Measurements from ENCODE around the gene GANC. TPM values are rescaled to one million over a fixed set of nuclear protein-coding genes. Genes with fewer than 3 reads are reported as not detected.
"Not testable (repeated sequence)": the region's sequence is repeated elsewhere in the genome, so short reads cannot be mapped to it uniquely, and the experiment has no call there.

Gene GANC
- total and polyA plus RNA-seq, 2 experiments from 2014 or later, result 7.4 to 12.6 TPM

GRCh38 chr15:42335074-42335473, 62.1 kb downstream of the GANC start (continued):
- TF ChIP-seq, protein P1, sequence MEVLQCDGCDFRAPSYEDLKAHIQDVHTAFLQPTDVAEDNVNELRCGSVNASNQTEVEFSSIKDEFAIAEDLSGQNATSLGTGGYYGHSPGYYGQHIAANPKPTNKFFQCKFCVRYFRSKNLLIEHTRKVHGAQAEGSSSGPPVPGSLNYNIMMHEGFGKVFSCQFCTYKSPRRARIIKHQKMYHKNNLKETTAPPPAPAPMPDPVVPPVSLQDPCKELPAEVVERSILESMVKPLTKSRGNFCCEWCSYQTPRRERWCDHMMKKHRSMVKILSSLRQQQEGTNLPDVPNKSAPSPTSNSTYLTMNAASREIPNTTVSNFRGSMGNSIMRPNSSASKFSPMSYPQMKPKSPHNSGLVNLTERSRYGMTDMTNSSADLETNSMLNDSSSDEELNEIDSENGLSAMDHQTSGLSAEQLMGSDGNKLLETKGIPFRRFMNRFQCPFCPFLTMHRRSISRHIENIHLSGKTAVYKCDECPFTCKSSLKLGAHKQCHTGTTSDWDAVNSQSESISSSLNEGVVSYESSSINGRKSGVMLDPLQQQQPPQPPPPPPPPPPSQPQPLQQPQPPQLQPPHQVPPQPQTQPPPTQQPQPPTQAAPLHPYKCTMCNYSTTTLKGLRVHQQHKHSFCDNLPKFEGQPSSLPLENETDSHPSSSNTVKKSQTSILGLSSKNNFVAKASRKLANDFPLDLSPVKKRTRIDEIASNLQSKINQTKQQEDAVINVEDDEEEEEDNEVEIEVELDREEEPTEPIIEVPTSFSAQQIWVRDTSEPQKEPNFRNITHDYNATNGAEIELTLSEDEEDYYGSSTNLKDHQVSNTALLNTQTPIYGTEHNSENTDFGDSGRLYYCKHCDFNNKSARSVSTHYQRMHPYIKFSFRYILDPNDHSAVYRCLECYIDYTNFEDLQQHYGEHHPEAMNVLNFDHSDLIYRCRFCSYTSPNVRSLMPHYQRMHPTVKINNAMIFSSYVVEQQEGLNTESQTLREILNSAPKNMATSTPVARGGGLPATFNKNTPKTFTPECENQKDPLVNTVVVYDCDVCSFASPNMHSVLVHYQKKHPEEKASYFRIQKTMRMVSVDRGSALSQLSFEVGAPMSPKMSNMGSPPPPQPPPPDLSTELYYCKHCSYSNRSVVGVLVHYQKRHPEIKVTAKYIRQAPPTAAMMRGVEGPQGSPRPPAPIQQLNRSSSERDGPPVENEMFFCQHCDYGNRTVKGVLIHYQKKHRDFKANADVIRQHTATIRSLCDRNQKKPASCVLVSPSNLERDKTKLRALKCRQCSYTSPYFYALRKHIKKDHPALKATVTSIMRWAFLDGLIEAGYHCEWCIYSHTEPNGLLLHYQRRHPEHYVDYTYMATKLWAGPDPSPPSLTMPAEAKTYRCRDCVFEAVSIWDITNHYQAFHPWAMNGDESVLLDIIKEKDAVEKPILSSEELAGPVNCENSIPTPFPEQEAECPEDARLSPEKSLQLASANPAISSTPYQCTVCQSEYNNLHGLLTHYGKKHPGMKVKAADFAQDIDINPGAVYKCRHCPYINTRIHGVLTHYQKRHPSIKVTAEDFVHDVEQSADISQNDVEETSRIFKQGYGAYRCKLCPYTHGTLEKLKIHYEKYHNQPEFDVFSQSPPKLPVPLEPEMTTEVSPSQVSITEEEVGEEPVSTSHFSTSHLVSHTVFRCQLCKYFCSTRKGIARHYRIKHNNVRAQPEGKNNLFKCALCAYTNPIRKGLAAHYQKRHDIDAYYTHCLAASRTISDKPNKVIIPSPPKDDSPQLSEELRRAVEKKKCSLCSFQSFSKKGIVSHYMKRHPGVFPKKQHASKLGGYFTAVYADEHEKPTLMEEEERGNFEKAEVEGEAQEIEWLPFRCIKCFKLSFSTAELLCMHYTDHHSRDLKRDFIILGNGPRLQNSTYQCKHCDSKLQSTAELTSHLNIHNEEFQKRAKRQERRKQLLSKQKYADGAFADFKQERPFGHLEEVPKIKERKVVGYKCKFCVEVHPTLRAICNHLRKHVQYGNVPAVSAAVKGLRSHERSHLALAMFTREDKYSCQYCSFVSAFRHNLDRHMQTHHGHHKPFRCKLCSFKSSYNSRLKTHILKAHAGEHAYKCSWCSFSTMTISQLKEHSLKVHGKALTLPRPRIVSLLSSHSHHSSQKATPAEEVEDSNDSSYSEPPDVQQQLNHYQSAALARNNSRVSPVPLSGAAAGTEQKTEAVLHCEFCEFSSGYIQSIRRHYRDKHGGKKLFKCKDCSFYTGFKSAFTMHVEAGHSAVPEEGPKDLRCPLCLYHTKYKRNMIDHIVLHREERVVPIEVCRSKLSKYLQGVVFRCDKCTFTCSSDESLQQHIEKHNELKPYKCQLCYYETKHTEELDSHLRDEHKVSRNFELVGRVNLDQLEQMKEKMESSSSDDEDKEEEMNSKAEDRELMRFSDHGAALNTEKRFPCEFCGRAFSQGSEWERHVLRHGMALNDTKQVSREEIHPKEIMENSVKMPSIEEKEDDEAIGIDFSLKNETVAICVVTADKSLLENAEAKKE (CRISPR knock-in tag; IDR thresholded peaks at IDR 0.05), result no peak
- TF ChIP-seq ZNF331 (CRISPR knock-in tag; IDR thresholded peaks at IDR 0.05; ENCODE audit: low read depth), result no peak
- no peak for TF ChIP-seq ETS1 (IDR thresholded peaks at IDR 0.05)
- TF ChIP-seq EZH2 (IDR thresholded peaks at IDR 0.05; ENCODE audit: low read depth, unreplicated experiment), result no peak
- TF ChIP-seq, protein P2, sequence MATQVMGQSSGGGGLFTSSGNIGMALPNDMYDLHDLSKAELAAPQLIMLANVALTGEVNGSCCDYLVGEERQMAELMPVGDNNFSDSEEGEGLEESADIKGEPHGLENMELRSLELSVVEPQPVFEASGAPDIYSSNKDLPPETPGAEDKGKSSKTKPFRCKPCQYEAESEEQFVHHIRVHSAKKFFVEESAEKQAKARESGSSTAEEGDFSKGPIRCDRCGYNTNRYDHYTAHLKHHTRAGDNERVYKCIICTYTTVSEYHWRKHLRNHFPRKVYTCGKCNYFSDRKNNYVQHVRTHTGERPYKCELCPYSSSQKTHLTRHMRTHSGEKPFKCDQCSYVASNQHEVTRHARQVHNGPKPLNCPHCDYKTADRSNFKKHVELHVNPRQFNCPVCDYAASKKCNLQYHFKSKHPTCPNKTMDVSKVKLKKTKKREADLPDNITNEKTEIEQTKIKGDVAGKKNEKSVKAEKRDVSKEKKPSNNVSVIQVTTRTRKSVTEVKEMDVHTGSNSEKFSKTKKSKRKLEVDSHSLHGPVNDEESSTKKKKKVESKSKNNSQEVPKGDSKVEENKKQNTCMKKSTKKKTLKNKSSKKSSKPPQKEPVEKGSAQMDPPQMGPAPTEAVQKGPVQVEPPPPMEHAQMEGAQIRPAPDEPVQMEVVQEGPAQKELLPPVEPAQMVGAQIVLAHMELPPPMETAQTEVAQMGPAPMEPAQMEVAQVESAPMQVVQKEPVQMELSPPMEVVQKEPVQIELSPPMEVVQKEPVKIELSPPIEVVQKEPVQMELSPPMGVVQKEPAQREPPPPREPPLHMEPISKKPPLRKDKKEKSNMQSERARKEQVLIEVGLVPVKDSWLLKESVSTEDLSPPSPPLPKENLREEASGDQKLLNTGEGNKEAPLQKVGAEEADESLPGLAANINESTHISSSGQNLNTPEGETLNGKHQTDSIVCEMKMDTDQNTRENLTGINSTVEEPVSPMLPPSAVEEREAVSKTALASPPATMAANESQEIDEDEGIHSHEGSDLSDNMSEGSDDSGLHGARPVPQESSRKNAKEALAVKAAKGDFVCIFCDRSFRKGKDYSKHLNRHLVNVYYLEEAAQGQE (IDR thresholded peaks at IDR 0.05; ENCODE audit: unreplicated experiment), result no peak
- no peak for TF ChIP-seq POLR2AphosphoS5 (IDR thresholded peaks at IDR 0.05; ENCODE audit: low read depth)
- no peak for TF ChIP-seq CREB1 (CRISPR knock-in tag; IDR thresholded peaks at IDR 0.05; ENCODE audit: low read depth)

DNA sequence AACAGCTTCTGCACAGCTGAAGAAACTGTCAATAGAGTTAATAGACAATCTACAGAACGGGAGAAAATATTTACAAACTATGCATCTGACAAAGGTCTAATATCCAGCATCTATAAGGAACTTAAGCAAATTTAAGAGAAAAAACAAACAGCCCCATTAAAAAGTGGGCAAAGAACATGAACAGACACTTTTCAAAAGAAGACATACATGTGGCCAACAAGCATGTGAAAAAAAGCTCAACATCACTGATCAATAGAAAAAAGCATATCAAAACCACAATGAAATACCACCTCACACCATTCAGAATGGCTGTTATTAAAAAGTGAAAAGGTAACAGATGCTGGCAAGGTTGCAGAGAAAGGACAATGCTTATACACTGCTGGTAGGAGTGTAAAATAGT, 63.6 kb downstream of the GANC start:
- peaks cover 15% of the 10 kb centered on the region for H3K36me3 Mint-ChIP-seq (ENCODE audit: low read depth)
- H3K36me3 ChIP-seq (ENCODE audit: insufficient read depth); H3K9me2 ChIP-seq (ENCODE audit: insufficient read depth); DNase-seq (ENCODE audit: low spot score); H2AFZ ChIP-seq; H3K4me3 ChIP-seq; H4K20me1 ChIP-seq (replicated peaks; ENCODE audit: insufficient read depth); H3K4me3 Mint-ChIP-seq; H3K27me3 ChIP-seq (ENCODE audit: insufficient read depth); H3K27ac ChIP-seq (ENCODE audit: low read depth); H3K27me3 Mint-ChIP-seq (ENCODE audit: insufficient read depth, low read depth, poor library complexity); ATAC-seq; H3K79me2 ChIP-seq (replicated peaks; ENCODE audit: insufficient read depth); H3K27ac Mint-ChIP-seq; H3K4me2 ChIP-seq; H3K4me1 ChIP-seq (ENCODE audit: insufficient read depth); H3K4me1 Mint-ChIP-seq; H3F3A ChIP-seq (replicated peaks; ENCODE audit: low read depth): not testable (repeated sequence)
- peaks cover 16% of the 10 kb centered on the region for H3K9me3 Mint-ChIP-seq

- H3K4me3 Mint-ChIP-seq; H2AFZ ChIP-seq; H3K4me3 ChIP-seq; H3K4me1 ChIP-seq (ENCODE audit: insufficient read depth); H4K20me1 ChIP-seq (replicated peaks; ENCODE audit: insufficient read depth); H3K27me3 Mint-ChIP-seq (ENCODE audit: insufficient read depth, low read depth, poor library complexity); H3K27ac Mint-ChIP-seq; H3K4me2 ChIP-seq; H3K4me1 Mint-ChIP-seq; DNase-seq (ENCODE audit: low spot score); H3K36me3 ChIP-seq (ENCODE audit: insufficient read depth); ATAC-seq; H3K27ac ChIP-seq (ENCODE audit: low read depth); H3K79me2 ChIP-seq (replicated peaks; ENCODE audit: insufficient read depth); H3F3A ChIP-seq (replicated peaks; ENCODE audit: low read depth); H3K9me2 ChIP-seq (ENCODE audit: insufficient read depth); H3K27me3 ChIP-seq (ENCODE audit: insufficient read depth): not testable (repeated sequence)
- Mint-ChIP-seq H3K36me3 (ENCODE audit: low read depth) (peaks cover 15% of the 10 kb centered on the region), H3K9me3 (peaks cover 16% of the 10 kb centered on the region)
Measured at GRCh38 chr15:42337104-42337503, 64.1 kb downstream of the GANC start.

Data from GM23338 (cell line).